Measurements from ENCODE around the gene DPM3. TPM values are rescaled to one million over a fixed set of nuclear protein-coding genes. Genes with fewer than 3 reads are reported as not detected.

DPM3 gene
- total and polyA plus RNA-seq, 9 of the 15 experiments (the other 6 are each of a cell fraction or from before 2014, with no cell fraction given): 3.7 to 120 (median 36.4) TPM

DNA sequence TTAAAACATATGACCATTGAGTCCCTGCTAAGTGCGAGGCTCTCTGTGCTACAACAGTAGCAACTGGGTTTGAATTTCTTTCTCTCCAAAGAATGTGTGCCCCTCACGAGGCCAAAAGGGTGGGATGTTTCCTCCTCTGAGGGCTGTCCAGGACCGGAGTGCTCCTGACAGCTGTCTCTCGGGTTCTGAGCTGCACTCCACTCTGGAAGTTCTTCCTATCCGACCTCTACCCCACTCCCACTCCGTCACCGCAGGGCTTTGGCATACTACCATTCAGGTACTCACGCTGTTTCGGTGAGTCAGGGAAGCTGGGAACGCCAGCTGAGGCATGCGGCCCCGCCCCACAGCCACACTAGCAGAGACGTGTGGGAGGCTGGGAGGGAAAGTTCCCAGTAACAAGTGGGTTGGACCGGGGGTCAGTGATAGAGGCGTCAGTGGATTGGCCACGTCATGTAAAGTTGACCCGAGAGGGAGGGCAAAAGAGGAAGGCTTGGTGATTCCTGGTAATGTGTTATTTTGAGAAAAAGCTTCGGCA is 5.4 kb downstream of the DPM3 start (continued):
- TF ChIP-seq TAF1 (IDR thresholded peaks at IDR 0.05; ENCODE audit: control insufficient read depth, extremely low read depth, insufficient read depth, low read length, severe bottlenecking) (no peak), SP1 (CRISPR knock-in tag; IDR thresholded peaks at IDR 0.05) (no peak), ZNF224 (CRISPR knock-in tag; IDR thresholded peaks at IDR 0.05) (no peak), NR2C2 (CRISPR knock-in tag; IDR thresholded peaks at IDR 0.05) (no peak), NR2C2 (tag; IDR thresholded peaks at IDR 0.05) (peak; percentile 95), SUPT5H (IDR thresholded peaks at IDR 0.05) (no peak), SMAD1 (IDR thresholded peaks at IDR 0.05; ENCODE audit: low read depth, low read length, partially characterized antibody) (no peak), ZNF766 (CRISPR knock-in tag; conservative IDR thresholded peaks at IDR 0.05) (no peak), RBM22 (IDR thresholded peaks at IDR 0.05; ENCODE audit: low read depth, low read length, poor library complexity, severe bottlenecking) (no peak), NCOA4 (IDR thresholded peaks at IDR 0.05; ENCODE audit: partially characterized antibody) (no peak), ZNF717 (CRISPR knock-in tag; IDR thresholded peaks at IDR 0.05) (no peak), MTA3 (IDR thresholded peaks at IDR 0.05; ENCODE audit: borderline replicate concordance) (peak; percentile 44; the same call in 1 of the 2 replicates), HDAC3 (IDR thresholded peaks at IDR 0.05; ENCODE audit: borderline replicate concordance, partially characterized antibody) (no peak), DIDO1 (tag; IDR thresholded peaks at IDR 0.05; ENCODE audit: low read depth) (no peak), STAG1 (CRISPR knock-in tag; IDR thresholded peaks at IDR 0.05; ENCODE audit: borderline replicate concordance) (no peak)
- TF ChIP-seq, protein P1, sequence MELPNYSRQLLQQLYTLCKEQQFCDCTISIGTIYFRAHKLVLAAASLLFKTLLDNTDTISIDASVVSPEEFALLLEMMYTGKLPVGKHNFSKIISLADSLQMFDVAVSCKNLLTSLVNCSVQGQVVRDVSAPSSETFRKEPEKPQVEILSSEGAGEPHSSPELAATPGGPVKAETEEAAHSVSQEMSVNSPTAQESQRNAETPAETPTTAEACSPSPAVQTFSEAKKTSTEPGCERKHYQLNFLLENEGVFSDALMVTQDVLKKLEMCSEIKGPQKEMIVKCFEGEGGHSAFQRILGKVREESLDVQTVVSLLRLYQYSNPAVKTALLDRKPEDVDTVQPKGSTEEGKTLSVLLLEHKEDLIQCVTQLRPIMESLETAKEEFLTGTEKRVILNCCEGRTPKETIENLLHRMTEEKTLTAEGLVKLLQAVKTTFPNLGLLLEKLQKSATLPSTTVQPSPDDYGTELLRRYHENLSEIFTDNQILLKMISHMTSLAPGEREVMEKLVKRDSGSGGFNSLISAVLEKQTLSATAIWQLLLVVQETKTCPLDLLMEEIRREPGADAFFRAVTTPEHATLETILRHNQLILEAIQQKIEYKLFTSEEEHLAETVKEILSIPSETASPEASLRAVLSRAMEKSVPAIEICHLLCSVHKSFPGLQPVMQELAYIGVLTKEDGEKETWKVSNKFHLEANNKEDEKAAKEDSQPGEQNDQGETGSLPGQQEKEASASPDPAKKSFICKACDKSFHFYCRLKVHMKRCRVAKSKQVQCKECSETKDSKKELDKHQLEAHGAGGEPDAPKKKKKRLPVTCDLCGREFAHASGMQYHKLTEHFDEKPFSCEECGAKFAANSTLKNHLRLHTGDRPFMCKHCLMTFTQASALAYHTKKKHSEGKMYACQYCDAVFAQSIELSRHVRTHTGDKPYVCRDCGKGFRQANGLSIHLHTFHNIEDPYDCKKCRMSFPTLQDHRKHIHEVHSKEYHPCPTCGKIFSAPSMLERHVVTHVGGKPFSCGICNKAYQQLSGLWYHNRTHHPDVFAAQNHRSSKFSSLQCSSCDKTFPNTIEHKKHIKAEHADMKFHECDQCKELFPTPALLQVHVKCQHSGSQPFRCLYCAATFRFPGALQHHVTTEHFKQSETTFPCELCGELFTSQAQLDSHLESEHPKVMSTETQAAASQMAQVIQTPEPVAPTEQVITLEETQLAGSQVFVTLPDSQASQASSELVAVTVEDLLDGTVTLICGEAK (IDR thresholded peaks at IDR 0.05): no peak
- TF ChIP-seq, protein P1 (CRISPR knock-in tag; IDR thresholded peaks at IDR 0.05): no peak
- TF ChIP-seq, protein P2, sequence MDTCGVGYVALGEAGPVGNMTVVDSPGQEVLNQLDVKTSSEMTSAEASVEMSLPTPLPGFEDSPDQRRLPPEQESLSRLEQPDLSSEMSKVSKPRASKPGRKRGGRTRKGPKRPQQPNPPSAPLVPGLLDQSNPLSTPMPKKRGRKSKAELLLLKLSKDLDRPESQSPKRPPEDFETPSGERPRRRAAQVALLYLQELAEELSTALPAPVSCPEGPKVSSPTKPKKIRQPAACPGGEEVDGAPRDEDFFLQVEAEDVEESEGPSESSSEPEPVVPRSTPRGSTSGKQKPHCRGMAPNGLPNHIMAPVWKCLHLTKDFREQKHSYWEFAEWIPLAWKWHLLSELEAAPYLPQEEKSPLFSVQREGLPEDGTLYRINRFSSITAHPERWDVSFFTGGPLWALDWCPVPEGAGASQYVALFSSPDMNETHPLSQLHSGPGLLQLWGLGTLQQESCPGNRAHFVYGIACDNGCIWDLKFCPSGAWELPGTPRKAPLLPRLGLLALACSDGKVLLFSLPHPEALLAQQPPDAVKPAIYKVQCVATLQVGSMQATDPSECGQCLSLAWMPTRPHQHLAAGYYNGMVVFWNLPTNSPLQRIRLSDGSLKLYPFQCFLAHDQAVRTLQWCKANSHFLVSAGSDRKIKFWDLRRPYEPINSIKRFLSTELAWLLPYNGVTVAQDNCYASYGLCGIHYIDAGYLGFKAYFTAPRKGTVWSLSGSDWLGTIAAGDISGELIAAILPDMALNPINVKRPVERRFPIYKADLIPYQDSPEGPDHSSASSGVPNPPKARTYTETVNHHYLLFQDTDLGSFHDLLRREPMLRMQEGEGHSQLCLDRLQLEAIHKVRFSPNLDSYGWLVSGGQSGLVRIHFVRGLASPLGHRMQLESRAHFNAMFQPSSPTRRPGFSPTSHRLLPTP (IDR thresholded peaks at IDR 0.05; ENCODE audit: borderline replicate concordance, extremely low read depth, insufficient read length): no peak

Measured in K562 (cell line).